HepG2 (cell line): Measurements from ENCODE around the gene MICAL3.
A peak's percentile ranks its signal among the peaks of the same experiment; 100 is the strongest.

Experiments used
- AGO2 ChIP-seq: fragments of 200-400 bp; formaldehyde crosslinking; optimal IDR thresholded peaks from 2 replicates; pipeline ENCODE3; 2017; ENCODE audit warnings: mild to moderate bottlenecking, low read depth, low read length, moderate library complexity
- GABPA ChIP-seq, 2 experiments: IDR thresholded peaks; 2 replicates each; pipeline ENCODE4 v1.6.1; 2011 to 2016; ENCODE audit warnings: low read depth in 2 of 2, low read length in 1 of 2, missing biosample characterization in 1 of 2, missing genetic modification characterization in 1 of 2
- MED1 ChIP-seq: sonication (generic); formaldehyde crosslinking; IDR thresholded peaks from 2 replicates; pipeline ENCODE4 v1.4.0; 2020; ENCODE audit warnings: missing genetic modification reagents
- POLR2AphosphoS5 ChIP-seq: IDR thresholded peaks from 2 replicates; pipeline ENCODE4 v1.6.1; 2012; ENCODE audit warnings: low read depth, low read length
- TCF7 ChIP-seq: sonication (generic); IDR thresholded peaks from 2 replicates; pipeline ENCODE4 v1.6.1; 2016; ENCODE audit warnings: antibody characterized with exemption, low read depth
- ZNF234 ChIP-seq: sonication (generic); formaldehyde crosslinking; conservative IDR thresholded peaks from 2 replicates; pipeline ENCODE4 v1.5.1; 2020; ENCODE audit warnings: mild to moderate bottlenecking, missing genetic modification reagents
- TF ChIP-seq, protein P1 (sequence below): sonication (generic); formaldehyde crosslinking; IDR thresholded peaks from 2 replicates; pipeline ENCODE4 v1.4.0; 2020; ENCODE audit warnings: missing genetic modification reagents

DNA sequence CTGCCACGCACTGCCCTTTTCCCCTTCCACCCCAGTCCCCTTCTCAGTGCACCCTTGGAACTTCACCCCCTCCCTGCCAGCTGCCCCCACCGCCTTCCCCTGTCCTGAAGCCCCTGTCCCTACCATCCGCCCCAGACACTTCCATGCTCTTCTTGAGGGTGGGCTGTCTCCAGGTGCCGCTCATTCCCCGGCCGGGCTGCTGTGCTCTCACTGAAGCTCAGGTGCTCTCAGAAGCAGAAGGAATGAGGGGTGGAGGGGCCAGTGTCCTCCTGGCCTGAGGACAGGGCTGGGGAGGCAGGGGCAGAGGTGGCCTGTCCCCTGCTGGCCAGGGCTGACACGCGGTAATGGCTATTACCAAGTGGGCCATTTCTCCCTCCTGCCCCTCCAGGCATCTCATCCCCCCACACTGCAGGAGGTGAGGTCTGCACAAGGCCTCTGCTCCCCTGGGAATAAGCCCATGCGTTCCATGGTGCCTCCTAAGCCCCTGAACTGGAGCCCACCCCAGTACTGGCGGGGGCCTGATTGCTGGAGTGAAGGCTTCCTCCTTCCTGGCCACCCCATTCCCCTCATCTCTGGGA lies 243.5 kb downstream of the MICAL3 start:
- TF ChIP-seq GABPA (IDR thresholded peaks at IDR 0.05; ENCODE audit: low read depth, low read length) (no peak), GABPA (CRISPR knock-in tag; IDR thresholded peaks at IDR 0.05; ENCODE audit: low read depth) (no peak), TCF7 (no peak), POLR2AphosphoS5 (no peak), AGO2 (no peak), MED1 (CRISPR knock-in tag) (no peak), ZNF234 (no peak)
- TF ChIP-seq, protein P1, sequence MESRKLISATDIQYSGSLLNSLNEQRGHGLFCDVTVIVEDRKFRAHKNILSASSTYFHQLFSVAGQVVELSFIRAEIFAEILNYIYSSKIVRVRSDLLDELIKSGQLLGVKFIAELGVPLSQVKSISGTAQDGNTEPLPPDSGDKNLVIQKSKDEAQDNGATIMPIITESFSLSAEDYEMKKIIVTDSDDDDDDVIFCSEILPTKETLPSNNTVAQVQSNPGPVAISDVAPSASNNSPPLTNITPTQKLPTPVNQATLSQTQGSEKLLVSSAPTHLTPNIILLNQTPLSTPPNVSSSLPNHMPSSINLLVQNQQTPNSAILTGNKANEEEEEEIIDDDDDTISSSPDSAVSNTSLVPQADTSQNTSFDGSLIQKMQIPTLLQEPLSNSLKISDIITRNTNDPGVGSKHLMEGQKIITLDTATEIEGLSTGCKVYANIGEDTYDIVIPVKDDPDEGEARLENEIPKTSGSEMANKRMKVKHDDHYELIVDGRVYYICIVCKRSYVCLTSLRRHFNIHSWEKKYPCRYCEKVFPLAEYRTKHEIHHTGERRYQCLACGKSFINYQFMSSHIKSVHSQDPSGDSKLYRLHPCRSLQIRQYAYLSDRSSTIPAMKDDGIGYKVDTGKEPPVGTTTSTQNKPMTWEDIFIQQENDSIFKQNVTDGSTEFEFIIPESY = peak; percentile 96
